Neutrophil (primary cell): ENCODE data around the gene ZCCHC8.
A peak's percentile ranks its signal among the peaks of the same experiment; 100 is the strongest.
"Not testable (repeated sequence)": the region's sequence is repeated elsewhere in the genome, so short reads cannot be mapped to it uniquely, and the experiment has no call there.

ENCODE experiments used
- H3K27ac ChIP-seq: fragments of 200-600 bp; sonication (generic); 2 replicates; pipeline ENCODE4 v1.5.1; 2016; ENCODE audit warnings: mild to moderate bottlenecking, moderate library complexity
- H3K27me3 ChIP-seq: fragments of 200-600 bp; sonication (generic); 2 replicates; pipeline ENCODE4 v1.6.0; 2016; ENCODE audit warnings: mild to moderate bottlenecking
- H3K36me3 ChIP-seq: fragments of 200-600 bp; sonication (generic); 2 replicates; pipeline ENCODE4 v1.5.1; 2017
- H3K4me1 ChIP-seq, 2 experiments: fragments of 200-600 bp in 1 of 2; sonication (generic) in 1 of 2; 1 replicate in 1 of 2; 2 replicates in 1 of 2; pipeline versions ENCODE4 v1.5.1 to v1.6.1; 2013 to 2016; ENCODE audit warnings: low read depth in 1 of 2, low read length in 1 of 2, mild to moderate bottlenecking in 1 of 2, moderate library complexity in 1 of 2; ENCODE audit not compliant: control insufficient read depth in 1 of 2, insufficient read depth in 1 of 2
- H3K4me3 ChIP-seq, 2 experiments: fragments of 200-600 bp in 1 of 2; sonication (generic) in 1 of 2; 1 replicate in 1 of 2; 2 replicates in 1 of 2; pipeline ENCODE4 v1.5.1; 2013 to 2016; ENCODE audit warnings: low read depth in 1 of 2, low read length in 1 of 2, mild to moderate bottlenecking in 1 of 2, moderate library complexity in 1 of 2
- H3K9me3 ChIP-seq: fragments of 200-600 bp; sonication (generic); 2 replicates; pipeline ENCODE4 v1.5.1; 2016
- CTCF ChIP-seq: fragments of 200-600 bp; sonication (generic); IDR thresholded peaks from 2 replicates; pipeline ENCODE4 v1.5.1; 2016; ENCODE audit warnings: antibody characterized with exemption

Gene ZCCHC8

GRCh38 chr12:122473543-122474323 lies 27.0 kb downstream of the ZCCHC8 start:
- Histone ChIP-seq H3K4me3 (no peak overlapping the region), H3K9me3 (no peaks in the 10 kb centered on the region), H3K36me3 (peaks cover 65% of the 10 kb centered on the region), H3K27me3 (no peaks in the 10 kb centered on the region), H3K27ac (no peak overlapping the region), H3K4me1 (no peaks in the 10 kb centered on the region)
- no peak for TF ChIP-seq CTCF

- TF ChIP-seq CTCF: peak; percentile 65
- H3K4me1 ChIP-seq: no peaks in the 10 kb centered on the region
- H3K4me3 ChIP-seq: no peak overlapping the region
- H3K27ac ChIP-seq: peak overlapping the region; percentile 56
- H3K9me3 ChIP-seq: no peaks in the 10 kb centered on the region
- H3K36me3 ChIP-seq: peaks cover 45% of the 10 kb centered on the region
- no peaks in the 10 kb centered on the region for H3K27me3 ChIP-seq
Observed at GRCh38 chr12:122471324-122472226, 29.2 kb downstream of the ZCCHC8 start.

DNA sequence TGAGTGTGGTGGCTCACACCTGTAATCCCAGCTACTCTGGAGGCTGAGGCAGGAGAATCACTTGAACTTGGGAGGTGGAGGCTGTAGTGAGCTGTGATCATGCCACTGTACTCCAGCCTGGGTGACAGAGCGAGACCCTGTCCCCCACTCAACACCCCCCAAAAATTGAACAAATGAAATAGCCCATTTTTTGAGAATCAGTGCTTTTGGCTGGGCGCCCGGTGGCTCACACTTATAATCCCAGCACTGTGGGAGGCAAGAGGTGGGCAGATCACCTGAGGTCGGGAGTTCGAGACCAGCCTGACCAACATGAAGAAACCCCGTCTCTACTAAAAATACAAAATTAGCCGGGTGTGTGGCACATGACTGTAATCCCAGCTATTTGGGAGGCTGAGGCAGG lies 30.2 kb downstream of the ZCCHC8 start:
- not testable (repeated sequence) for H3K4me3 ChIP-seq, H3K27ac ChIP-seq, H3K4me1 ChIP-seq, H3K9me3 ChIP-seq, H3K27me3 ChIP-seq
- H3K36me3 ChIP-seq: peaks cover 35% of the 10 kb centered on the region

GRCh38 chr12:122469856-122470255 lies 30.9 kb downstream of the ZCCHC8 start:
- H3K9me3 ChIP-seq, H3K4me1 ChIP-seq, H3K4me3 ChIP-seq, H3K27ac ChIP-seq, H3K27me3 ChIP-seq: not testable (repeated sequence)
- H3K36me3 ChIP-seq: peaks cover 27% of the 10 kb centered on the region

DNA sequence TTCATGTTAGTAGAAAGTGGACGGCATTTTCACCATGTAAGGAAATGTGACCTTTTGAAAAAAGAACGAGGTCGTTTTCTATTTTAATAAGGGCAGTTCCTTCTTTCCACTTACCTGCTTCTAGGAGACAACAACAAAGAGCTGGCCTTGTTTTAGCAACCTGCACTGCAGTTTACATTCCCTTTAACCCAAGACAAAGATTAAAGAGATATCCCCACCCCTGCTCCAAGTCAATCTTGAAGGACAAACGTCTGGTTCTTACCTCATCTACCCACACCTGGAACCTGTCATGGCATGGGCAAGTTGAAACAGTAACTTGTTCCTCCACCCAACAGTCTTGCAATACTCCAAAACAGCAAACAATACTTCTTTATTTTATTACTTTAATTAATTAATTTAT lies 32.7 kb downstream of the ZCCHC8 start:
- Histone ChIP-seq H3K36me3 (peaks cover 9% of the 10 kb centered on the region), H3K9me3 (no peaks in the 10 kb centered on the region), H3K4me1 (no peaks in the 10 kb centered on the region), H3K27ac (no peak overlapping the region), H3K27me3 (no peaks in the 10 kb centered on the region), H3K4me3 (no peak overlapping the region)
- TF ChIP-seq CTCF: no peak

DNA sequence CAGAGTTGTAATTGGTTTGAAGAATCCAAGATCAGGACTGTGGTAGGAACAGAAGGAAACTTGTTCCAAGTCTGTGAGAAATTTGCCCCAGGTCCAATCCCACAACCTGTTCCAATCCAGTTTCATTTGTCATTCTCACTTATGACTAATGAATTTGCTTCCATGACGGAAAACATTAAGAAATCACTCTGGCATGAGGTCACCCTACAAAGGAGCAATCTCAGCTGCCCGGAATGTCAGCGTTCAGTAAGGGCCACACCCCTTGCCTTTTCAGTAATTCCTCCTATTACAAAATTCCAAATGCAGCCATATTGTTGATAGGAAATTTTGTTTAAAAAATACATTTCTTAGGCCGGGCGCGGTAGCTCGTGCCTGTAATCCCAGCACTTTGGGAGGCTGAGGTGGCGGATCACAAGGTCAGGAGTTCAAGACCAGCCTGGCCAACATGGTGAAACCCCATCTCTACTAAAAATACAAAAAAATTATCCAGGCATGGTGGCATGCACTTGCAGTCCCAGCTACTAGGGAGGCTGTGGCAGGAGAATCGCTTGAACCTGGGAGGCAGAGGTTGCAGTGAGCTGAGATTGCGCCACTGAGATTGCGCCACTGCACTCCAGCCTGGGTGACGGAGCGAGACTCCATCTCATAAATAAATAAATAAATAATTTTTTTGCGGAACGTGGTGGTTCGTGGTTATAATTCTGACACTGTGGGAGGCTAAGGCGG lies 36.3 kb downstream of the ZCCHC8 start:
- H3K9me3 ChIP-seq, H3K36me3 ChIP-seq, H3K4me1 ChIP-seq, H3K4me3 ChIP-seq, H3K27ac ChIP-seq, H3K27me3 ChIP-seq: not testable (repeated sequence)
